ENCODE results near the gene GSG1L2. TPM values are rescaled to one million over a fixed set of nuclear protein-coding genes. Genes with fewer than 3 reads are reported as not detected.

GSG1L2 gene
- total and polyA plus RNA-seq, 2 donors (not counting 3 experiments of a cell fraction or from before 2014, with no cell fraction given) = not detected

GRCh38 chr17:9788601-9789000 is 33.3 kb downstream of the GSG1L2 start:
- FAIRE-seq = no peak
- CTCF ChIA-PET = no interaction called here

More at GRCh38 chr17:9788601-9789000, 33.3 kb downstream of the GSG1L2 start:
- H3K4me3 ChIP-seq (replicated peaks in 1 of 3; ENCODE audit: insufficient read depth in 1 of 3, low read depth in 1 of 3, low read length in 3 of 3) = no peak overlapping the region
- DNase-seq (ENCODE audit: low read depth, low spot score) = no peak
- no peaks in the 10 kb centered on the region for H3K4me1 ChIP-seq (ENCODE audit: control insufficient read depth, extremely low read depth, insufficient read depth, low read length)
- dilution Hi-C loops (cut with MboI; ENCODE audit: extremely low pct_ligation_motif_present, low sequenced_read_pairs) (no loop called here), intact Hi-C loops (cut with micrococcal nuclease) (no loop called here)
- H3K9ac ChIP-seq (replicated peaks; ENCODE audit: extremely low read depth, insufficient read depth, low read length) = no peak overlapping the region
- no peaks in the 10 kb centered on the region for H3K79me2 ChIP-seq (ENCODE audit: control insufficient read depth, insufficient read depth, low read length)
- no peaks in the 10 kb centered on the region for H3K36me3 ChIP-seq (ENCODE audit: control insufficient read depth in 2 of 2, extremely low read depth in 1 of 2, insufficient read depth in 2 of 2, low read length in 2 of 2)
- H3K27me3 ChIP-seq (ENCODE audit: control insufficient read depth in 2 of 2, insufficient read depth in 2 of 2, low read length in 2 of 2) = no peaks in the 10 kb centered on the region
- H3K9me1 ChIP-seq (replicated peaks; ENCODE audit: control insufficient read depth, extremely low read depth, insufficient read depth, low read length) = no peaks in the 10 kb centered on the region
- BruUV-seq (replicated peaks) = no TSS peak
- POLR2A ChIA-PET = no interaction called here
- no peaks in the 10 kb centered on the region for H3K9me3 ChIP-seq (replicated peaks; ENCODE audit: control insufficient read depth, insufficient read depth, low read length)
- no peak overlapping the region for H3K27ac ChIP-seq (ENCODE audit: insufficient read depth, low read depth, low read length)
- no peak overlapping the region for H2AFZ ChIP-seq (ENCODE audit: low read depth, low read length)
- no peak for TF ChIP-seq POLR2AphosphoS5 (IDR thresholded peaks at IDR 0.05; ENCODE audit: insufficient read depth, low read depth, low read length)
- TF ChIP-seq CTCF (IDR thresholded peaks at IDR 0.05; ENCODE audit: extremely low read depth in 1 of 2, insufficient read depth in 1 of 2, low read depth in 1 of 2, low read length in 2 of 2) = no peak
- TF ChIP-seq, protein P1, sequence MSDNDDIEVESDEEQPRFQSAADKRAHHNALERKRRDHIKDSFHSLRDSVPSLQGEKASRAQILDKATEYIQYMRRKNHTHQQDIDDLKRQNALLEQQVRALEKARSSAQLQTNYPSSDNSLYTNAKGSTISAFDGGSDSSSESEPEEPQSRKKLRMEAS (IDR thresholded peaks at IDR 0.05; ENCODE audit: insufficient read depth, insufficient read length) = no peak
- TF ChIP-seq MYC (IDR thresholded peaks at IDR 0.05; ENCODE audit: low read depth, low read length) = no peak
- TF ChIP-seq EZH2 (IDR thresholded peaks at IDR 0.05; ENCODE audit: borderline replicate concordance, low read depth, low read length, severe bottlenecking) = no peak
- no peak for TF ChIP-seq FOS (IDR thresholded peaks at IDR 0.05; ENCODE audit: borderline replicate concordance, insufficient read depth, low read length)
- no peak for TF ChIP-seq JUN (IDR thresholded peaks at IDR 0.05; ENCODE audit: borderline replicate concordance, insufficient read depth, insufficient read length, low read depth)
- TF ChIP-seq GATA2 (IDR thresholded peaks at IDR 0.05; ENCODE audit: insufficient read depth, insufficient read length, low read depth, low read length) = no peak
- no peak for TF ChIP-seq POLR2A (IDR thresholded peaks at IDR 0.05; ENCODE audit: low read depth, low read length)
- no peaks in the 10 kb centered on the region for H4K20me1 ChIP-seq (replicated peaks; ENCODE audit: control insufficient read depth, extremely low read depth, insufficient read depth, low read length)
- no peak overlapping the region for H3K4me2 ChIP-seq (ENCODE audit: insufficient read depth, low read length)
